ENCODE data around the gene SF1.

Gene SF1

DNA sequence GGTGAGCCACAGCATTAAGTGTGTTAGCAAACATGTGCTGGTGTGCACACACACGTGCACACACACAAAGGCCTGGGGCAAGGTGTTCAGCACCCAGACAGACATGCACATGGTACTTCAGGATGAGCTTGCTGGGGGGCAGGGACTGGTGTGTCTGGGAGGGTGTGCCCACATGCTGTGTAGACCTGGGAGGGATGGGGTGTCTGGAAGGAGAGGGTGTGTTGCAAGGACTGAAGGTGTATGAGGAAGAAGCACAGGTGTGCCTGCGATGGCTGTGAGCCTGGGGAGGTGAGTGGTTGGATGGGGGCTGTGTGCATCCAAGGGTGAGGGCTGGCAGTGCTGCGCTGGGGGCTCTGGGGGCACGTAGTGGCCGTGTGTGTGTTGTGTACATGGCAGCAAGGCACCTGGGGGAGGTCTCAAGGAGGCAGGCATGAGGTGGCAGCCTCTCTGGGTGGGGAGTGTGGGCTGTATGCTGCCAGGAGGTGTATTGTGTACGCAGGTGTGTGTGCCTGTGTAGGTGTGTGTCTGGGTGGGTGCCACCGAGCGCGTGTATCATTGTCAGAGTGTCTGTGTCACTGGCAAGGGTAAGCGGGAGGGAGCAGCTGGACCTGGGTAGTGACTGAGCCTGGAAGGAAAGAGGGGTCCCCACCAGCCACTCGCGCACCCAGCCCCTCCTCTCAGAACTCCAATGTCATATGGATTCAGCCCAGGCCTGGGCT, 57.5 kb downstream of the SF1 start:
- H3K36me3 ChIP-seq (ENCODE audit: control insufficient read depth, insufficient read depth, low read length): no peaks in the 10 kb centered on the region
- H3K4me3 ChIP-seq (replicated peaks; ENCODE audit: low read depth, low read length): no peak overlapping the region
- TF ChIP-seq, protein P1, sequence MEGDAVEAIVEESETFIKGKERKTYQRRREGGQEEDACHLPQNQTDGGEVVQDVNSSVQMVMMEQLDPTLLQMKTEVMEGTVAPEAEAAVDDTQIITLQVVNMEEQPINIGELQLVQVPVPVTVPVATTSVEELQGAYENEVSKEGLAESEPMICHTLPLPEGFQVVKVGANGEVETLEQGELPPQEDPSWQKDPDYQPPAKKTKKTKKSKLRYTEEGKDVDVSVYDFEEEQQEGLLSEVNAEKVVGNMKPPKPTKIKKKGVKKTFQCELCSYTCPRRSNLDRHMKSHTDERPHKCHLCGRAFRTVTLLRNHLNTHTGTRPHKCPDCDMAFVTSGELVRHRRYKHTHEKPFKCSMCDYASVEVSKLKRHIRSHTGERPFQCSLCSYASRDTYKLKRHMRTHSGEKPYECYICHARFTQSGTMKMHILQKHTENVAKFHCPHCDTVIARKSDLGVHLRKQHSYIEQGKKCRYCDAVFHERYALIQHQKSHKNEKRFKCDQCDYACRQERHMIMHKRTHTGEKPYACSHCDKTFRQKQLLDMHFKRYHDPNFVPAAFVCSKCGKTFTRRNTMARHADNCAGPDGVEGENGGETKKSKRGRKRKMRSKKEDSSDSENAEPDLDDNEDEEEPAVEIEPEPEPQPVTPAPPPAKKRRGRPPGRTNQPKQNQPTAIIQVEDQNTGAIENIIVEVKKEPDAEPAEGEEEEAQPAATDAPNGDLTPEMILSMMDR (IDR thresholded peaks at IDR 0.05; ENCODE audit: insufficient read depth, low read length, poor library complexity, severe bottlenecking): no peak
- H3K27me3 ChIP-seq (replicated peaks; ENCODE audit: control insufficient read depth, insufficient read depth, low read length): no peaks in the 10 kb centered on the region; the same call in none of the 2 replicates
- DNase-seq (ENCODE audit: extremely low read depth, insufficient read length): no peak

DNA sequence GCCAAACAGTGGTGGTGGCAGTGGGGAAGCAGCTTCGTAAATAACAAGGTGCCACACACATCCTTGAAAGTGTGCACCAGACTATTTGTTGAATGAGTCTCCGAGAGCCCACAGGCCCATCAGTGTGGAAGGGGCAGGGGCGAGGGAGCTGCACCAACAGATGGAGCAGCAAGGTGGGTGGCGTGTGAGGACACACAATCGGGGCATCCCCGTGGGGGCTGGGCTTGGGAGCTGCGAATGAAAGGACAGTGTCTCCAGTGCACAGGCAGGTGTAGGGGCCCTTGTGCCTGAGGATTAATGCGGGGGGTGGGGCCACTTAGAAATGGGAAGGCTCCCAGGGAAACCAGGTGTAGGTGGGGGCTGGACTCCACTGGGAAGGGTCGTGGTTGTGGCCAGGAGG, 58.2 kb downstream of the SF1 start:
- DNase-seq (ENCODE audit: extremely low read depth, insufficient read length): no peak
- Histone ChIP-seq H3K4me3 (replicated peaks; ENCODE audit: low read depth, low read length) (no peak overlapping the region), H3K36me3 (ENCODE audit: control insufficient read depth, insufficient read depth, low read length) (no peaks in the 10 kb centered on the region), H3K27me3 (replicated peaks; ENCODE audit: control insufficient read depth, insufficient read depth, low read length) (no peaks in the 10 kb centered on the region; the same call in none of the 2 replicates)
- TF ChIP-seq, protein P1 (IDR thresholded peaks at IDR 0.05; ENCODE audit: insufficient read depth, low read length, poor library complexity, severe bottlenecking): no peak

DNA sequence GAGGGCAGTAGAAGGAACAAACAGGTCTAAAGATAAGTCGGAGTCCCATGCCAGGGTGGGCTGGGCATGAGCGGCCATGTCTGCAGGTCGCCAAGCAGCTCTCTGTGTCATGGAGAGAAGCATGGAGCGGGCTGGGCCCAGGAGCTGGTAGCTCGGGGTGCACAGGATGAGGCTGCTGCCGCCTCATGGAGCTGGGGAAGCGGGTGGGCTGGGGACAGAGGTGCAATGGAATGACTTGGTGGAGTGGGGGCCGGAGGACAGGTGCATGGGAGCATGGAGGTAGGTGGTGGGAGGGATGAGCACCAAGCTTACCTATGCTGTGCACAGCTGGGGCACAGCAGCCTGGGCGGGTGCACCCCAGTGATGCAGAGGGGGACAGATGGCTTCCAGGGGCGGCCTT, 58.9 kb downstream of the SF1 start:
- no peak overlapping the region for H3K4me3 ChIP-seq (replicated peaks; ENCODE audit: low read depth, low read length)
- DNase-seq (ENCODE audit: extremely low read depth, insufficient read length): no peak
- H3K36me3 ChIP-seq (ENCODE audit: control insufficient read depth, insufficient read depth, low read length): no peaks in the 10 kb centered on the region
- TF ChIP-seq, protein P1 (IDR thresholded peaks at IDR 0.05; ENCODE audit: insufficient read depth, low read length, poor library complexity, severe bottlenecking): no peak
- H3K27me3 ChIP-seq (replicated peaks; ENCODE audit: control insufficient read depth, insufficient read depth, low read length): no peaks in the 10 kb centered on the region; the same call in none of the 2 replicates

DNA sequence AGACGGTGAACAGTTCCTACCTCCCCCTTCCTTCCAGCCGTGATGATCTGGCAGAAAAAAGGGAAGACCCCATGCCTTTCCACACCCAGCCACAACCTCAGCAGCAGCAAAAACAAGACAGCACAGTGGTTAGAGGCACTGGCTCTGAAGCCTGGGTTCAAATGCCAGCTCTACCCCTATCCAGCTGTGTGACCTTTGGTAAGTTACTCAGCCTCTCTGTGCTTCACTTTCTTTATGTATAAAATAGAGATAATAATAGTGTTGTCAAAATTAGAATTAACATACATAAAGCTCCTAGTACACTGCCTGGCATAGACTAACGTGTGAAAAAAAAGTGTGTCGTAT, 59.6 kb downstream of the SF1 start:
- no peaks in the 10 kb centered on the region; the same call in none of the 2 replicates for H3K27me3 ChIP-seq (replicated peaks; ENCODE audit: control insufficient read depth, insufficient read depth, low read length)
- H3K4me3 ChIP-seq (replicated peaks; ENCODE audit: low read depth, low read length): no peak overlapping the region
- no peaks in the 10 kb centered on the region for H3K36me3 ChIP-seq (ENCODE audit: control insufficient read depth, insufficient read depth, low read length)
- TF ChIP-seq, protein P1 (IDR thresholded peaks at IDR 0.05; ENCODE audit: insufficient read depth, low read length, poor library complexity, severe bottlenecking): no peak
- no peak for DNase-seq (ENCODE audit: extremely low read depth, insufficient read length)

DNA sequence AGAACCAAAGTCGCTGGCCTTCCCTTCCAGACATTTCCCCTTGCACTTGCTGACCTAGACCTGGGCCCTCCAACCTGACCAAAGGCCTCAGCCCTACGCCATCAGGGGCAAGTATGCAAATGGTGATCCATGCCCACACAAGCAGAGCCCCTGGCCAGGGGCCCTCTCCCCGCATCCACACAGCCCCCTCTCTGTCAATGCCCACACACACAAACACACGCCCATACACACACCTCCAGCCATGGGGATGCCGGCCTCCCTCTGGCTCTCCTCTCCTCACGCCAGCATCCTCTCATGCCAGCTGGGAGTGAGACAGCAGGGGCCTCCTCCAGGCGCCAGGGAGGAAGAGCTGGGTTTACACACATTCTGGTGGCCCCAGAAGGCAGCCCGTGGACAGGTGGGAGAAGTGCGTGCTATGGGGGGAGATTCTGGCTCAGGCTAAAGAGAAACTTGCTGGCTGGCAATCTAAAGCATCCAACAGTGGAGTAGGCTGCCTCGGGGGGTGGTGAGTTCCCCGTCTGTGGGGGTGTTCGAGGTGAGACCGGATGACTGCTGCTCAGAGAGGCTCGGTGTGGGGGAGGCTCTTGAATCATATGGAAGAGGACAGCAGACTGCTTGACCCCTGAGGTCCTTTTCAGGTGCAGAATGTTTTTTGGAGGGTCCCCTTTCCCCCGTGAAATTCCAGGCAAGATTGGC, 60.1 kb downstream of the SF1 start:
- no peaks in the 10 kb centered on the region; the same call in none of the 2 replicates for H3K27me3 ChIP-seq (replicated peaks; ENCODE audit: control insufficient read depth, insufficient read depth, low read length)
- no peak overlapping the region for H3K4me3 ChIP-seq (replicated peaks; ENCODE audit: low read depth, low read length)
- DNase-seq (ENCODE audit: extremely low read depth, insufficient read length): no peak
- TF ChIP-seq, protein P1 (IDR thresholded peaks at IDR 0.05; ENCODE audit: insufficient read depth, low read length, poor library complexity, severe bottlenecking): no peak
- no peaks in the 10 kb centered on the region for H3K36me3 ChIP-seq (ENCODE audit: control insufficient read depth, insufficient read depth, low read length)
